ENCODE data around the gene ROCK2. TPM values are rescaled to one million over a fixed set of nuclear protein-coding genes. Genes with fewer than 3 reads are reported as not detected.
A peak's percentile ranks its signal among the peaks of the same experiment; 100 is the strongest.

The ROCK2 gene
- total RNA-seq, 1 donor from 2014 or later, result 54.3 TPM

DNA sequence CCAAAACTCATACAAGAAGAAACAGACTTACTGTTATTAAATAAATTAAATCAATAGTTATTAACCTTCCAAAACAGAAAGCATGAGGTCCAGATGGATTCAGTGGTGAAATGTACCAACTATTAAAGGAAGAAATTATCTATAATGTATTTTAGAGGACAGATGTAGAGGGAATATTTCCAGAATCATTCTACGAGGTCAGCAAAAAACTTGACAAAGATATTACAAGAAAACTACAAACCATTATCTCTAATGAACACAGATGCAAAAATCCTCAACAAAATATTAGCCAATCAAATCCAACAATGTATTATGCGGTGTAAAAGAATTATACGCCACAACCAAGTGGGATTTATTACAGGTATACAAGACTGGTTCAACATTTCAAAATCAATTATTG is 63.7 kb downstream of the ROCK2 start:
- Histone ChIP-seq H3K36me3 (peaks cover 22% of the 10 kb centered on the region), H3K4me1 (peaks cover 10% of the 10 kb centered on the region), H3K27me3 (ENCODE audit: low read depth) (no peaks in the 10 kb centered on the region), H3K4me3 (no peak overlapping the region), H3K27ac (no peak overlapping the region), H3K9me3 (peaks cover 7% of the 10 kb centered on the region)
- intact Hi-C loops (cut with DNase I), result no loop called here
- TF ChIP-seq CTCF (IDR thresholded peaks at IDR 0.05), result no peak
- no peak for ATAC-seq
- no peak for DNase-seq

- Histone ChIP-seq H3K27me3 (ENCODE audit: low read depth) (no peaks in the 10 kb centered on the region), H3K4me3 (no peak overlapping the region), H3K27ac (no peak overlapping the region), H3K9me3 (peaks cover 7% of the 10 kb centered on the region), H3K36me3 (peaks cover 9% of the 10 kb centered on the region), H3K4me1 (peaks cover 10% of the 10 kb centered on the region)
- intact Hi-C loops (cut with DNase I), result no loop called here
- TF ChIP-seq CTCF (IDR thresholded peaks at IDR 0.05), result no peak
- DNase-seq (no peak), ATAC-seq (no peak)
Measured at GRCh38 chr2:11279398-11279797, 65.0 kb downstream of the ROCK2 start.

GRCh38 chr2:11278219-11278618 is 66.2 kb downstream of the ROCK2 start:
- no peak for TF ChIP-seq CTCF (IDR thresholded peaks at IDR 0.05)
- ATAC-seq, result no peak
- intact Hi-C loops (cut with DNase I), result no loop called here
- H3K4me3 ChIP-seq, result no peak overlapping the region
- no peak for DNase-seq
- peaks cover 10% of the 10 kb centered on the region for H3K4me1 ChIP-seq
- no peak overlapping the region for H3K27ac ChIP-seq
- H3K36me3 ChIP-seq, result no peaks in the 10 kb centered on the region
- no peaks in the 10 kb centered on the region for H3K27me3 ChIP-seq (ENCODE audit: low read depth)
- H3K9me3 ChIP-seq, result no peaks in the 10 kb centered on the region

- H3K27me3 ChIP-seq (ENCODE audit: low read depth), result no peaks in the 10 kb centered on the region
- ATAC-seq, result no peak
- H3K4me1 ChIP-seq, result peaks cover 3% of the 10 kb centered on the region
- intact Hi-C loops (cut with DNase I), result no loop called here
- peaks cover 6% of the 10 kb centered on the region for H3K36me3 ChIP-seq
- no peak for TF ChIP-seq CTCF (IDR thresholded peaks at IDR 0.05)
- no peak for DNase-seq
- no peak overlapping the region for H3K27ac ChIP-seq
- no peak overlapping the region for H3K4me3 ChIP-seq
- no peaks in the 10 kb centered on the region for H3K9me3 ChIP-seq
Measured at GRCh38 chr2:11275910-11276309, 68.5 kb downstream of the ROCK2 start.

- Histone ChIP-seq H3K36me3 (peaks cover 11% of the 10 kb centered on the region), H3K27ac (no peak overlapping the region), H3K4me1 (no peaks in the 10 kb centered on the region), H3K4me3 (no peak overlapping the region), H3K27me3 (ENCODE audit: low read depth) (no peaks in the 10 kb centered on the region), H3K9me3 (no peaks in the 10 kb centered on the region)
- no peak for DNase-seq
- intact Hi-C loops (cut with DNase I), result no loop called here
- ATAC-seq, result peak; percentile 19 to 53
- TF ChIP-seq CTCF (IDR thresholded peaks at IDR 0.05), result no peak
Measured at GRCh38 chr2:11270891-11271290, 73.5 kb downstream of the ROCK2 start.

DNA sequence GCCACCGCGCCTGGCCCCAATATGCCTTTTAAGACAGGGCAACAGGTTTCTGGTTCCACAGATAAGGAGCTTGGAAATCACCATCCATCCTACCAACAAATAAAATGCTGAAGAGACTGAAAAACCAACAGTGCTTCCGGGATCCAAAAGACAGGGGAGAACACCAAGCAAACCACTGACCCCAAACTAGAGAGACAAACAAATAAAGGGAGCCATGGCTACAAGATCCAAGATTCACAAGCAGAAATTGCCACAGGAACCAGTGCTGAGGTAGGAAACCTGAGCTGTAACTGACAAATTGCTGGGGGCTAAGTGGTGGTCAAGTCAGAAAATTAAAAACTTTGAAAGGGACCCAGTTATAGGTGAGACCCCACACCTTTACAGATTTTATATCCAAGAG is 76.5 kb downstream of the ROCK2 start:
- Histone ChIP-seq H3K36me3 (peaks cover 11% of the 10 kb centered on the region), H3K4me3 (no peak overlapping the region), H3K27ac (no peak overlapping the region), H3K4me1 (no peaks in the 10 kb centered on the region), H3K27me3 (ENCODE audit: low read depth) (no peaks in the 10 kb centered on the region), H3K9me3 (no peaks in the 10 kb centered on the region)
- no peak for DNase-seq
- ATAC-seq, result no peak
- TF ChIP-seq CTCF (IDR thresholded peaks at IDR 0.05), result no peak
- intact Hi-C loops (cut with DNase I), result no loop called here

Data from lower lobe of right lung (tissue), 2 donors.